ENCODE data around the gene FADS6. TPM values are rescaled to one million over a fixed set of nuclear protein-coding genes. Genes with fewer than 3 reads are reported as not detected.
"Not testable (repeated sequence)": the region's sequence is repeated elsewhere in the genome, so short reads cannot be mapped to it uniquely, and the experiment has no call there.

FADS6 gene
- total RNA-seq, 1 experiment from 2014 or later: not detected

- H3K4me3 ChIP-seq; DNase-seq; H3K4me1 ChIP-seq; H3K9me3 ChIP-seq (replicated peaks); H3K36me3 ChIP-seq; H3K27ac ChIP-seq: not testable (repeated sequence)
- peaks cover 23% of the 10 kb centered on the region for H3K27me3 ChIP-seq
Observed at GRCh38 chr17:74909097-74909496, 15.7 kb upstream of the FADS6 start.

- no peak overlapping the region for H3K4me3 ChIP-seq
- no peak overlapping the region for H3K27ac ChIP-seq
- 0 out of 2 replicates have a peak, but pooled peaks cover 3% of the 10 kb centered on the region for H3K9me3 ChIP-seq (replicated peaks)
- H3K4me1 ChIP-seq: no peaks in the 10 kb centered on the region
- H3K36me3 ChIP-seq: no peaks in the 10 kb centered on the region
- DNase-seq: no peak
- peaks cover 31% of the 10 kb centered on the region for H3K27me3 ChIP-seq
Observed at GRCh38 chr17:74907012-74907411, 13.6 kb upstream of the FADS6 start.

- peaks cover 38% of the 10 kb centered on the region for H3K27me3 ChIP-seq
- not testable (repeated sequence) for H3K9me3 ChIP-seq (replicated peaks); H3K36me3 ChIP-seq; H3K4me3 ChIP-seq; H3K4me1 ChIP-seq; H3K27ac ChIP-seq
- peak in 1 of 2 experiments; percentile 26 for DNase-seq
Observed at GRCh38 chr17:74906214-74906793, 12.9 kb upstream of the FADS6 start.

- Histone ChIP-seq H3K4me1 (no peaks in the 10 kb centered on the region), H3K27ac (no peak overlapping the region), H3K36me3 (no peaks in the 10 kb centered on the region), H3K4me3 (no peak overlapping the region), H3K9me3 (replicated peaks) (0 out of 2 replicates have a peak, but pooled peaks cover 3% of the 10 kb centered on the region), H3K27me3 (peaks cover 41% of the 10 kb centered on the region)
- no peak for DNase-seq
Observed at GRCh38 chr17:74904687-74905409, 11.4 kb upstream of the FADS6 start.

GRCh38 chr17:74903671-74904070 lies 10.2 kb upstream of the FADS6 start:
- Histone ChIP-seq H3K27me3 (peaks cover 44% of the 10 kb centered on the region), H3K36me3 (no peaks in the 10 kb centered on the region), H3K4me3 (no peak overlapping the region), H3K9me3 (replicated peaks) (0 out of 2 replicates have a peak, but pooled peaks cover 3% of the 10 kb centered on the region), H3K4me1 (no peaks in the 10 kb centered on the region), H3K27ac (no peak overlapping the region)
- DNase-seq: no peak

GRCh38 chr17:74903034-74903433 lies 9.6 kb upstream of the FADS6 start:
- Histone ChIP-seq H3K9me3 (replicated peaks) (0 out of 2 replicates have a peak, but pooled peaks cover 3% of the 10 kb centered on the region), H3K36me3 (no peaks in the 10 kb centered on the region), H3K4me3 (no peak overlapping the region), H3K27ac (no peak overlapping the region), H3K27me3 (peaks cover 44% of the 10 kb centered on the region), H3K4me1 (no peaks in the 10 kb centered on the region)
- DNase-seq: no peak

GRCh38 chr17:74901353-74902135 lies 8.1 kb upstream of the FADS6 start:
- Histone ChIP-seq H3K27me3 (peaks cover 49% of the 10 kb centered on the region), H3K9me3 (replicated peaks) (0 out of 2 replicates have a peak, but pooled peaks cover 2% of the 10 kb centered on the region), H3K4me3 (no peak overlapping the region), H3K36me3 (no peaks in the 10 kb centered on the region), H3K27ac (no peak overlapping the region), H3K4me1 (no peaks in the 10 kb centered on the region)
- DNase-seq: no peak

- H3K27me3 ChIP-seq: peaks cover 60% of the 10 kb centered on the region
- H3K9me3 ChIP-seq (replicated peaks): no peaks in the 10 kb centered on the region
- DNase-seq: no peak
- H3K27ac ChIP-seq: no peak overlapping the region
- H3K36me3 ChIP-seq: no peaks in the 10 kb centered on the region
- H3K4me1 ChIP-seq: no peaks in the 10 kb centered on the region
- no peak overlapping the region for H3K4me3 ChIP-seq
Observed at GRCh38 chr17:74900208-74900607, 6.8 kb upstream of the FADS6 start.

- Histone ChIP-seq H3K4me1 (no peaks in the 10 kb centered on the region), H3K36me3 (no peaks in the 10 kb centered on the region), H3K4me3 (no peak overlapping the region), H3K27ac (no peak overlapping the region), H3K9me3 (replicated peaks) (no peaks in the 10 kb centered on the region), H3K27me3 (peaks cover 60% of the 10 kb centered on the region)
- DNase-seq: no peak
Observed at GRCh38 chr17:74898376-74898946, 5.0 kb upstream of the FADS6 start.

GRCh38 chr17:74893936-74894671 lies 671 bp upstream of the FADS6 start:
- H3K27me3 ChIP-seq: peaks cover 59% of the 10 kb centered on the region
- no peaks in the 10 kb centered on the region for H3K4me1 ChIP-seq
- no peak overlapping the region for H3K4me3 ChIP-seq
- H3K9me3 ChIP-seq (replicated peaks): no peaks in the 10 kb centered on the region
- DNase-seq: no peak
- H3K36me3 ChIP-seq: no peaks in the 10 kb centered on the region
- no peak overlapping the region for H3K27ac ChIP-seq

- H3K9me3 ChIP-seq (replicated peaks): no peaks in the 10 kb centered on the region
- no peak for DNase-seq
- H3K36me3 ChIP-seq: no peaks in the 10 kb centered on the region
- no peak overlapping the region for H3K4me3 ChIP-seq
- H3K4me1 ChIP-seq: no peaks in the 10 kb centered on the region
- H3K27ac ChIP-seq: no peak overlapping the region
- peaks cover 62% of the 10 kb centered on the region for H3K27me3 ChIP-seq
Observed at GRCh38 chr17:74892013-74892841, 1.2 kb downstream of the FADS6 start.

- no peak overlapping the region for H3K4me3 ChIP-seq
- no peak overlapping the region for H3K27ac ChIP-seq
- peaks cover 56% of the 10 kb centered on the region for H3K27me3 ChIP-seq
- no peaks in the 10 kb centered on the region for H3K9me3 ChIP-seq (replicated peaks)
- no peak for DNase-seq
- H3K4me1 ChIP-seq: no peaks in the 10 kb centered on the region
- no peaks in the 10 kb centered on the region for H3K36me3 ChIP-seq
Observed at GRCh38 chr17:74890554-74890953, 2.9 kb downstream of the FADS6 start.

GRCh38 chr17:74888469-74888868 lies 5.0 kb downstream of the FADS6 start:
- Histone ChIP-seq H3K27me3 (peaks cover 52% of the 10 kb centered on the region), H3K9me3 (replicated peaks) (no peaks in the 10 kb centered on the region), H3K4me3 (no peak overlapping the region), H3K4me1 (no peaks in the 10 kb centered on the region), H3K27ac (no peak overlapping the region), H3K36me3 (no peaks in the 10 kb centered on the region)
- no peak for DNase-seq
